Hepatocyte (in vitro differentiated cells): ENCODE results near the gene DMWD.

Experiments used
- CTCF ChIP-seq: fragments of 200-600 bp; sonication (generic); IDR thresholded peaks from 2 replicates; pipeline ENCODE4 v1.5.1; 2016; ENCODE audit warnings: antibody characterized with exemption, mild to moderate bottlenecking; ENCODE audit not compliant: poor library complexity
- EZH2phosphoT487 ChIP-seq: fragments of 200-600 bp; sonication (generic); IDR thresholded peaks from one replicate; pipeline ENCODE4 v1.6.1; 2018; ENCODE audit warnings: antibody characterized with exemption, mild to moderate bottlenecking, low read depth, moderate library complexity; ENCODE audit not compliant: unreplicated experiment, severe bottlenecking

DNA sequence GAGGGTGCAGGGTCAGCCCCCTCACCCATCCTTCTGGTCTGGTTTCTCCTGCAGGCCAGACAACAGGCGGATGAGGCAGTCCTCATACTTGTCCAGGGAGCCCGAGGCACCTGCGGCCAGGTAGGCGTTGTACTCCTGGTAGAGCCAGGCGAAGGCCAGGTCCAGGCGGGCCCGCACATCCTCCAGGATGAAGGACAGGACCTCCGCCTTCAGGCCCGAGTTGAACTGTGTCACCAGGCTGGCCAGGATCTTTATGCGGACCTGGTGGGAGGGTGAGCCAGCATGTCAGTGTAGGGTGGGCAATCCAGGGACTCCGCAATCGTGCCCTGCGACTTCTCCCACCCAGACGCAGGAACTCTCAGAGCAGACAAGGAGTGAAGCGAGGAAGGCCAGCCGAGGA lies 36.3 kb upstream of the DMWD start:
- no peak for TF ChIP-seq CTCF
- TF ChIP-seq EZH2phosphoT487, result no peak
